GM23248 (cell line): ENCODE data around the gene HRH3.

Source experiments
- EZH2 ChIP-seq: fragments of 200-600 bp; sonication (generic); IDR thresholded peaks from 2 replicates; pipeline ENCODE4 v1.6.1; 2018; ENCODE audit warnings: antibody characterized with exemption, mild to moderate bottlenecking; ENCODE audit not compliant: insufficient read depth, poor library complexity, severe bottlenecking
- EZH2phosphoT487 ChIP-seq: fragments of 200-600 bp; sonication (generic); IDR thresholded peaks from 2 replicates; pipeline ENCODE4 v1.6.1; 2018; ENCODE audit warnings: antibody characterized with exemption, moderate library complexity, mild to moderate bottlenecking, low read depth; ENCODE audit not compliant: insufficient read depth

DNA sequence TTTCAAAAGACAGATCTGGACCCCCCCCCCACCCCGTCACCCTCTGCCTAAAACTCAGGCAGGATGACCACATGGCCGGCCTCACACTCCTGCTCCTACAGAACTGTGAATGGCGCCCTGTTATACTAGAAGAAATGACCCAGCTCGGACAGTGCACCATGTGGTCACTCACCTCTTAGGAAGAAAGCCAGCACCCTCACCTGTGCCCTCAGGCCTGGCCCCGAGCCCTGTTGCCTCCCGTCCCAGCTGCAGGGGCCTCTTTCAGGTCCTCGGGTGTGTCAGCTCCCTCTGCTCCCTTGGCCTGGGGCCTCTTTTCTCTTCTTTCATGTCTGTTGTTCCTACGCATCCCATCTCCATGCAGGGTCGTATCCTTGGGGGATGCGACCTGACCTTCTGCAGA, 42.0 kb upstream of the HRH3 start:
- TF ChIP-seq EZH2 (no peak), EZH2phosphoT487 (no peak)
